Thyroid gland (tissue), 4 donors: ENCODE data around the gene CSTPP1. TPM values are rescaled to one million over a fixed set of nuclear protein-coding genes. Genes with fewer than 3 reads are reported as not detected.
A peak's percentile ranks its signal among the peaks of the same experiment; 100 is the strongest.
"Not testable (repeated sequence)": the region's sequence is repeated elsewhere in the genome, so short reads cannot be mapped to it uniquely, and the experiment has no call there.

Experiments used
- DNase-seq, 2 donors: peaks; one replicate each; pipeline ENCODE4 v3.0.0-alpha.2; 2019
- H3K27ac ChIP-seq, 3 donors: fragments of 200-600 bp; sonication (generic); 1 replicate in 2 of 3; 2 replicates in 1 of 3; pipeline ENCODE4 v1.5.1; 2016 to 2019; ENCODE audit warnings: mild to moderate bottlenecking in 1 of 3, moderate library complexity in 1 of 3
- H3K27me3 ChIP-seq: fragments of 200-600 bp; sonication (generic); one replicate; pipeline ENCODE4 v1.5.1; 2019
- H3K36me3 ChIP-seq, 2 donors: fragments of 200-600 bp; sonication (generic); one replicate each; pipeline ENCODE4 v1.5.1; 2016 to 2019
- H3K4me1 ChIP-seq, 2 donors: fragments of 200-600 bp; sonication (generic); one replicate each; pipeline ENCODE4 v1.5.1; 2017 to 2019
- H3K4me3 ChIP-seq, 3 donors: fragments of 200-600 bp; sonication (generic); replicated peaks in 1 of 3; 1 replicate in 2 of 3; 2 replicates in 1 of 3; pipeline ENCODE4 v1.5.1; 2016; ENCODE audit warnings: mild to moderate bottlenecking in 1 of 3
- H3K9me3 ChIP-seq: fragments of 200-600 bp; sonication (generic); one replicate; pipeline ENCODE4 v1.5.1; 2017
- CTCF ChIP-seq, 6 experiments: fragments of 200-600 bp in 3 of 6; fragments of 450-650 bp in 3 of 6; sonication (generic) in 3 of 6; IDR thresholded peaks; one replicate each; pipeline ENCODE4 v1.5.1; 2016 to 2019; ENCODE audit warnings: antibody characterized with exemption in 6 of 6, mild to moderate bottlenecking in 2 of 6, inconsistent platforms in 1 of 6, moderate library complexity in 1 of 6
- POLR2A ChIP-seq, 2 donors: fragments of 450-650 bp; IDR thresholded peaks; one replicate each; pipeline ENCODE4 v1.6.1; 2017; ENCODE audit warnings: antibody characterized with exemption in 2 of 2, mild to moderate bottlenecking in 2 of 2, moderate library complexity in 1 of 2
- WGBS, 2 donors: methylation state at CpG; one replicate each; pipeline ENCODE4 v1.1.5; 2017; 5-methylcytosine and 5-hydroxymethylcytosine counted together
- intact Hi-C: fragments of 100-400 bp; cut with DNase I; formaldehyde crosslinking; loops from one replicate; pipeline ENCODE4 v1.15.1; 2023
- total RNA-seq, 4 donors: library from RNA; depleted of rRNA; stranded (reverse); fragments of >200 nt; gene quantifications; one replicate each; pipeline ENCODE4 v1.2.3, GENCODE V29; 2016

Gene CSTPP1
- total RNA-seq, 4 donors from 2014 or later, result 29.4 to 65.8 (median 45.7) TPM

- H3K36me3 ChIP-seq, result no peaks in the 10 kb centered on the region
- TF ChIP-seq POLR2A (IDR thresholded peaks at IDR 0.05), result no peak
- DNase-seq, result no peak
- no peaks in the 10 kb centered on the region for H3K9me3 ChIP-seq
- H3K4me1 ChIP-seq, result peaks cover 0 to 6% of the 10 kb centered on the region in 2 donors
- H3K4me3 ChIP-seq, result no peak overlapping the region
- H3K27ac ChIP-seq, result no peak overlapping the region
- intact Hi-C loops, result no loop called here
- 50 to 62% methylated on average over 2 of the region's 2 CpGs for WGBS, 2 donors
- H3K27me3 ChIP-seq, result no peaks in the 10 kb centered on the region
Measured at GRCh38 chr11:47071791-47072261, 135.3 kb downstream of the CSTPP1 start.

GRCh38 chr11:47078751-47079521 lies 142.4 kb downstream of the CSTPP1 start:
- intact Hi-C loops, result no loop called here
- H3K4me3 ChIP-seq, result no peak overlapping the region
- H3K27me3 ChIP-seq, result no peaks in the 10 kb centered on the region
- DNase-seq, result no peak
- TF ChIP-seq POLR2A (IDR thresholded peaks at IDR 0.05), result no peak
- no peak for TF ChIP-seq CTCF (IDR thresholded peaks at IDR 0.05)
- WGBS, 2 donors, result 46 to 51% methylated on average over 7 of the region's 7 CpGs
- no peaks in the 10 kb centered on the region for H3K4me1 ChIP-seq
- H3K27ac ChIP-seq, result no peak overlapping the region
- H3K9me3 ChIP-seq, result no peaks in the 10 kb centered on the region
- no peaks in the 10 kb centered on the region for H3K36me3 ChIP-seq

- H3K4me1 ChIP-seq, H3K9me3 ChIP-seq, H3K36me3 ChIP-seq, H3K27ac ChIP-seq, H3K4me3 ChIP-seq, H3K27me3 ChIP-seq, DNase-seq, intact Hi-C loops: not testable (repeated sequence)
- 100% methylated on average over 1 of the region's 1 CpG for WGBS, 2 donors
Measured at GRCh38 chr11:47080775-47081174, 144.2 kb downstream of the CSTPP1 start.

GRCh38 chr11:47083913-47084312 lies 147.4 kb downstream of the CSTPP1 start:
- Histone ChIP-seq H3K9me3 (no peaks in the 10 kb centered on the region), H3K36me3 (no peaks in the 10 kb centered on the region), H3K4me1 (peaks cover 4 to 13% of the 10 kb centered on the region in 2 donors), H3K27ac (no peak overlapping the region), H3K27me3 (no peaks in the 10 kb centered on the region), H3K4me3 (no peak overlapping the region)
- no peak for DNase-seq
- intact Hi-C loops, result no loop called here
- TF ChIP-seq CTCF (IDR thresholded peaks at IDR 0.05) (no peak), POLR2A (IDR thresholded peaks at IDR 0.05) (no peak)

- intact Hi-C loops, result no loop called here
- WGBS, 2 donors, result 34 to 61% methylated on average over 3 of the region's 3 CpGs
- Histone ChIP-seq H3K9me3 (no peaks in the 10 kb centered on the region), H3K4me1 (peaks cover 4 to 13% of the 10 kb centered on the region in 2 donors), H3K4me3 (no peak overlapping the region), H3K36me3 (no peaks in the 10 kb centered on the region), H3K27me3 (no peaks in the 10 kb centered on the region), H3K27ac (no peak overlapping the region)
- peak; percentile 61 to 65 for DNase-seq
- TF ChIP-seq CTCF (IDR thresholded peaks at IDR 0.05) (no peak), POLR2A (IDR thresholded peaks at IDR 0.05) (no peak)
Measured at GRCh38 chr11:47087801-47088200, 151.2 kb downstream of the CSTPP1 start.

GRCh38 chr11:47093541-47093940 lies 157.0 kb downstream of the CSTPP1 start:
- Histone ChIP-seq H3K36me3 (no peaks in the 10 kb centered on the region), H3K4me3 (no peak overlapping the region), H3K27ac (no peak overlapping the region), H3K9me3 (no peaks in the 10 kb centered on the region), H3K4me1 (peaks cover 0 to 14% of the 10 kb centered on the region in 2 donors), H3K27me3 (no peaks in the 10 kb centered on the region)
- no peak for TF ChIP-seq CTCF (IDR thresholded peaks at IDR 0.05)
- TF ChIP-seq POLR2A (IDR thresholded peaks at IDR 0.05), result no peak
- 98% methylated on average over 2 of the region's 2 CpGs for whole genome bisulfite sequencing, 2 donors
- no peak for DNase-seq
- intact Hi-C loops, result no loop called here

- peaks cover 0 to 18% of the 10 kb centered on the region in 2 donors for H3K4me1 ChIP-seq
- H3K27me3 ChIP-seq, H3K27ac ChIP-seq, intact Hi-C loops, H3K36me3 ChIP-seq, H3K4me3 ChIP-seq, H3K9me3 ChIP-seq, DNase-seq: not testable (repeated sequence)
- 71 to 77% methylated on average over 8 of the region's 22 CpGs for WGBS, 2 donors
Measured at GRCh38 chr11:47096871-47097270, 160.3 kb downstream of the CSTPP1 start.

- DNase-seq, H3K27me3 ChIP-seq, H3K27ac ChIP-seq, H3K9me3 ChIP-seq, H3K36me3 ChIP-seq, H3K4me3 ChIP-seq, intact Hi-C loops: not testable (repeated sequence)
- H3K4me1 ChIP-seq, result peaks cover 0 to 18% of the 10 kb centered on the region in 2 donors
- WGBS, 2 donors, result 87 to 88% methylated on average over 3 of the region's 3 CpGs
Measured at GRCh38 chr11:47098223-47098622, 161.7 kb downstream of the CSTPP1 start.
